GM12878 (cell line): ENCODE data around the gene HDGF. TPM values are rescaled to one million over a fixed set of nuclear protein-coding genes. Genes with fewer than 3 reads are reported as not detected.

Experiments
- ATAC-seq: fragments of 200-7000 bp; cut with Tn5 transposase; 3 replicates; pipeline ENCODE4 v1.9.1; 2020; ENCODE audit warnings: mild to moderate bottlenecking, moderate library complexity
- BruUV-seq: library from RNA; stranded (reverse); fragments of 400-500 nt; replicated peaks from 2 replicates; lab custom pipeline; 2021; lab: Mats Ljungman, UMichigan
- CTCF ChIA-PET: fragments of 300-600 bp; sonication (Branson Sonifier 250); formaldehyde crosslinking; extraction: SDS; loops from one replicate; lab custom pipeline; 2021; ENCODE audit warnings: inconsistent platforms; lab: Yijun Ruan, JAX
- POLR2A ChIA-PET: fragments of 350-600 bp; formaldehyde crosslinking; extraction: SDS; loops from one replicate; lab custom pipeline; 2021; ENCODE audit warnings: inconsistent platforms; lab: Charles Lee
- RAD21 ChIA-PET: fragments of 300-600 bp; sonication (Branson Sonifier 250); formaldehyde crosslinking; loops from one replicate; lab custom pipeline; 2023; ENCODE audit warnings: antibody characterized with exemption; ENCODE audit not compliant: unreplicated experiment; lab: Charles Lee
- SMC1A ChIA-PET: fragments of 300-600 bp; sonication (Branson Sonifier 250); formaldehyde crosslinking; loops from one replicate; lab custom pipeline; 2023; ENCODE audit not compliant: unreplicated experiment, uncharacterized antibody; lab: Charles Lee
- DNase-seq: peaks from one replicate; pipeline ENCODE4 v3.0.0-alpha.2; 2011; ENCODE audit warnings: low read depth, low spot score
- FAIRE-seq: peaks from 3 replicates; lab custom pipeline; 2011; peaks lifted over from hg19 to GRCh38; lab: Jason Lieb, UNC
- H2AFZ ChIP-seq: 2 replicates; pipeline ENCODE4 v1.6.0; 2011; ENCODE audit warnings: low read depth, low read length, control low read depth; ENCODE audit not compliant: control insufficient read depth
- H3K27ac ChIP-seq: 2 replicates; pipeline ENCODE4 v1.5.1; 2011; ENCODE audit warnings: control low read depth; ENCODE audit not compliant: control insufficient read depth, insufficient read depth
- H3K27me3 ChIP-seq, 2 experiments: replicated peaks in 1 of 2; 2 replicates each; pipeline versions ENCODE4 v1.6.0 to v1.6.1; 2011; ENCODE audit warnings: low read length in 1 of 2; ENCODE audit not compliant: control insufficient read depth in 2 of 2, insufficient read depth in 2 of 2
- H3K36me3 ChIP-seq, 2 experiments: 2 replicates each; pipeline ENCODE4 v1.5.1; 2011; ENCODE audit warnings: low read length in 1 of 2; ENCODE audit not compliant: control insufficient read depth in 2 of 2, insufficient read depth in 2 of 2
- H3K4me1 ChIP-seq: 2 replicates; pipeline ENCODE4 v1.6.1; 2011; ENCODE audit warnings: mild to moderate bottlenecking, low read length, moderate library complexity, mixed read lengths; ENCODE audit not compliant: control insufficient read depth, insufficient read depth
- H3K4me2 ChIP-seq: 2 replicates; pipeline ENCODE4 v1.6.0; 2011; ENCODE audit warnings: control low read depth; ENCODE audit not compliant: control insufficient read depth, insufficient read depth
- H3K4me3 ChIP-seq: fragments of 200-600 bp; sonication (generic); 2 replicates; pipeline ENCODE4 v1.5.1; 2016
- H3K79me2 ChIP-seq: 2 replicates; pipeline ENCODE4 v1.6.0; 2011; ENCODE audit warnings: low read length; ENCODE audit not compliant: control insufficient read depth, insufficient read depth
- H3K9ac ChIP-seq: 2 replicates; pipeline ENCODE4 v1.8.0; 2011; ENCODE audit warnings: low read length, control low read depth, mixed read lengths; ENCODE audit not compliant: control insufficient read depth, insufficient read depth
- H3K9me3 ChIP-seq: replicated peaks from 3 replicates; pipeline ENCODE4 v1.5.1; 2011; ENCODE audit warnings: mild to moderate bottlenecking, low read length; ENCODE audit not compliant: control insufficient read depth, insufficient read depth
- H4K20me1 ChIP-seq: 2 replicates; pipeline ENCODE4 v1.6.0; 2011; ENCODE audit not compliant: control insufficient read depth, insufficient read depth
- ATF2 ChIP-seq: IDR thresholded peaks from 2 replicates; pipeline ENCODE4 v1.6.1; 2012; ENCODE audit warnings: low read length, inconsistent platforms
- CREB1 ChIP-seq: IDR thresholded peaks from 2 replicates; pipeline ENCODE4 v1.6.1; 2012; ENCODE audit warnings: low read depth, mild to moderate bottlenecking, inconsistent platforms
- E2F8 ChIP-seq: fragments of 450-650 bp; IDR thresholded peaks from 2 replicates; pipeline ENCODE4 v1.6.1; 2018; ENCODE audit warnings: mild to moderate bottlenecking, low read depth, moderate library complexity; ENCODE audit not compliant: partially characterized antibody
- FOS ChIP-seq: IDR thresholded peaks from 3 replicates; pipeline ENCODE4 v1.6.1; 2011; ENCODE audit warnings: borderline replicate concordance; ENCODE audit not compliant: insufficient read length; ENCODE audit errors: extremely low read depth
- GABPA ChIP-seq: IDR thresholded peaks from 2 replicates; pipeline ENCODE4 v1.6.1; 2014; ENCODE audit warnings: antibody characterized with exemption, low read depth, mild to moderate bottlenecking, inconsistent platforms
- IRF5 ChIP-seq: fragments of 450-650 bp; IDR thresholded peaks from 2 replicates; pipeline ENCODE4 v1.6.1; 2017; ENCODE audit warnings: borderline replicate concordance
- POLR2AphosphoS5 ChIP-seq: IDR thresholded peaks from 2 replicates; pipeline ENCODE4 v1.6.1; 2011; ENCODE audit warnings: mild to moderate bottlenecking, low read length, inconsistent platforms
- RUNX3 ChIP-seq: IDR thresholded peaks from 2 replicates; pipeline ENCODE4 v1.6.1; 2012; ENCODE audit warnings: low read length, inconsistent platforms
- SIX5 ChIP-seq: IDR thresholded peaks from 2 replicates; pipeline ENCODE4 v1.6.1; 2011; ENCODE audit warnings: mild to moderate bottlenecking, low read depth, low read length, moderate library complexity; ENCODE audit not compliant: severe bottlenecking
- SMARCA5 ChIP-seq: fragments of 450-650 bp; IDR thresholded peaks from 2 replicates; pipeline ENCODE4 v1.6.1; 2017; ENCODE audit warnings: mild to moderate bottlenecking
- SMC3 ChIP-seq: IDR thresholded peaks from 2 replicates; pipeline ENCODE4 v1.6.1; 2011; ENCODE audit warnings: low read length, improper control_type of control experiment, borderline replicate concordance
- SP1 ChIP-seq: IDR thresholded peaks from one replicate; pipeline ENCODE4 v1.6.1; 2011; ENCODE audit warnings: low read depth, low read length
- ZBTB11 ChIP-seq: fragments of 450-650 bp; formaldehyde crosslinking; IDR thresholded peaks from 2 replicates; pipeline ENCODE4 v1.5.0; 2022; ENCODE audit warnings: mild to moderate bottlenecking, missing genetic modification characterization
- WGBS: methylation state at CpG from one replicate; pipeline ENCODE4 v1.1.6; 2016; ENCODE audit warnings: low lambda C conversion rate; ENCODE audit not compliant: insufficient replicate concordance, insufficient coverage; ENCODE audit errors: missing lambda C conversion rate; 5-methylcytosine and 5-hydroxymethylcytosine counted together
- in situ Hi-C: fragments of 300-500 bp; cut with MboI; formaldehyde crosslinking; loops from 9 replicates; pipeline ENCODE4 v1.14.3; 2018; ENCODE audit warnings: mixed read lengths
- intact Hi-C: fragments of 100-400 bp; cut with micrococcal nuclease; formaldehyde crosslinking; loops from one replicate; pipeline ENCODE4 v1.14.2; 2022; ENCODE audit not compliant: unreplicated experiment
- polyA plus RNA-seq, 11 experiments: library from polyadenylated mRNA; depleted of rRNA in 4 of 11; unstranded in 6 of 11; stranded (reverse) in 5 of 11; fragments of >200 nt; fragmentation: Nextera tagmentation in 4 of 11; fragmentation: Illumina TruSeq in 1 of 11; extraction: Ambion mirVana in 4 of 11; extraction: Trizol in 1 of 11; gene quantifications; 1 replicate in 1 of 11; 2 replicates in 10 of 11; pipeline versions ENCODE4 v1.2.1 to v1.2.3, GENCODE V29; 2011 to 2016; ENCODE audit warnings: inconsistent platforms in 2 of 11, missing spikeins in 2 of 11, low read depth in 1 of 11
- total RNA-seq, 4 experiments: library from RNA; depleted of rRNA in 3 of 4; stranded (reverse); fragments of >200 nt in 3 of 4; fragmentation: Illumina TruSeq in 1 of 4; extraction: Trizol in 1 of 4; gene quantifications; 2 replicates each; pipeline versions ENCODE4 v1.2.1 to v1.2.3, GENCODE V29; 2013 to 2021

The HDGF gene
- total and polyA plus RNA-seq, 10 of the 15 experiments (the other 5 are each of a cell fraction or from before 2014, with no cell fraction given), result 28.3 to 372 (median 209) TPM

GRCh38 chr1:156700736-156701531 is 50.5 kb downstream of the HDGF start:
- DNase-seq (no peak), FAIRE-seq (no peak), ATAC-seq (no peak)
- Histone ChIP-seq H3K79me2 (no peaks in the 10 kb centered on the region), H3K9ac (no peak overlapping the region), H2AFZ (no peak overlapping the region), H3K4me1 (peaks cover 4% of the 10 kb centered on the region), H3K4me2 (no peak overlapping the region), H3K27ac (no peak overlapping the region), H4K20me1 (no peaks in the 10 kb centered on the region; the same call in 1 of the 2 replicates), H3K27me3 (peaks cover 8 to 15% of the 10 kb centered on the region in 2 experiments), H3K36me3 (no peaks in the 10 kb centered on the region), H3K4me3 (no peak overlapping the region), H3K9me3 (no peaks in the 10 kb centered on the region)
- RAD21 ChIA-PET, result interaction anchor here (0.7 to 1.5 kb wide), 2 partner anchors 12 to 71 kb away, joined by 3 to 8 read pairs; no protein-coding TSS in a partner anchor
- CTCF ChIA-PET, result interaction anchor here (0.7 to 9.5 kb wide), 4 partner anchors 13 to 73 kb away, joined by 3 to 157 read pairs (median 8); no protein-coding TSS in a partner anchor
- WGBS, result 70% methylated on average over 8 of the region's 8 CpGs
- SMC1A ChIA-PET, result interaction anchor here (2.2 kb wide), 1 partner anchor 11 kb away, joined by 8 read pairs; no protein-coding TSS in a partner anchor
- no TSS peak for BruUV-seq
- in situ Hi-C loops (no loop called here), intact Hi-C loops (no loop called here)
- POLR2A ChIA-PET, result interaction anchor here (0.7 kb wide), 2 partner anchors 10 to 28 kb away, joined by 3 to 5 read pairs; no protein-coding TSS in a partner anchor
- TF ChIP-seq ATF2, result no peak
- TF ChIP-seq E2F8, result no peak
- no peak for TF ChIP-seq SMC3
- TF ChIP-seq POLR2AphosphoS5, result no peak
- TF ChIP-seq SMARCA5, result no peak
- no peak for TF ChIP-seq SP1
- TF ChIP-seq FOS, result no peak
- TF ChIP-seq SIX5, result no peak
- no peak for TF ChIP-seq ZBTB11 (CRISPR knock-in tag)
- no peak for TF ChIP-seq GABPA
- no peak for TF ChIP-seq IRF5
- TF ChIP-seq CREB1, result no peak
- TF ChIP-seq RUNX3, result no peak
